ENCODE measurements around the gene HCRTR2. TPM values are rescaled to one million over a fixed set of nuclear protein-coding genes. Genes with fewer than 3 reads are reported as not detected.

HCRTR2 gene
- total and polyA plus RNA-seq, 7 donors: not detected

DNA sequence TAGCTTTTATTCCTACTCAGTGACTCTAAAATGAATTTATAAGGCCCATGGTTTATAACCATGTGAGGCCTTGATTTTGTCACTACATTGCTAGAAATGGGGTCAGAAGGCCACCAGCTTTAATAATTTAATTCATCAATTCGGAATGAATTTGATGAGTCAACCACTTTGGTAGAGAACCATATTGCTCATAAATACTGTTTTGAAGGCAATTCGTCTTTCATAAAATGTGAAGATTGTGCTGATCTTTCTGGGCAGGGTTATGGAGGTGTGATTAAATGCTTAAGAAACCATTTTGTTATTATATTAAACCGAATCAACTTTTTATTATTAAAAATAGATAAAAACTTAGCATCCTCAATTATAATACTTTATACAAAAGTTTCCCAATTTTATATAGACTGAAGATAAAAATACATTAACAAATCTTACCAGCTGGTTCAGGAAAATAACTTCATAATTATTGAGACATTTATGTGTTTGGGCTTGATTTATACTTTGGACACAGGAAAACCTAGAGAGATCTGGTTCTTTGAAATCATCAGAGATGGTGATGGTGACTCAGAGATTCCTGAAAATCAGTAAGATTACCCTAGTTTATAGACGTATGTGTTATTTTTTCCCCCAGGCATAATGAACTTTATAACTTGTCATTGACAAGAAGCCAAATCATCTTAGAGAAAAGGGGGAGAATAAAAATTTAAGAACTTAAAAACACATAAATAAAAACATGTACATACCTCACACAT is 10.6 kb downstream of the HCRTR2 start:
- intact Hi-C loops (cut with DNase I): no loop called here
- DNase-seq: no peak
- Histone ChIP-seq H3K36me3 (no peaks in the 10 kb centered on the region), H3K27me3 (no peaks in the 10 kb centered on the region), H3K9me3 (no peaks in the 10 kb centered on the region), H3K4me1 (no peaks in the 10 kb centered on the region), H3K27ac (no peak overlapping the region), H3K4me3 (no peak overlapping the region)
- 77 to 85% methylated on average over 4 of the region's 4 CpGs for WGBS, 2 donors
- no peak for TF ChIP-seq POLR2AphosphoS5 (IDR thresholded peaks at IDR 0.05)
- TF ChIP-seq, protein P1, sequence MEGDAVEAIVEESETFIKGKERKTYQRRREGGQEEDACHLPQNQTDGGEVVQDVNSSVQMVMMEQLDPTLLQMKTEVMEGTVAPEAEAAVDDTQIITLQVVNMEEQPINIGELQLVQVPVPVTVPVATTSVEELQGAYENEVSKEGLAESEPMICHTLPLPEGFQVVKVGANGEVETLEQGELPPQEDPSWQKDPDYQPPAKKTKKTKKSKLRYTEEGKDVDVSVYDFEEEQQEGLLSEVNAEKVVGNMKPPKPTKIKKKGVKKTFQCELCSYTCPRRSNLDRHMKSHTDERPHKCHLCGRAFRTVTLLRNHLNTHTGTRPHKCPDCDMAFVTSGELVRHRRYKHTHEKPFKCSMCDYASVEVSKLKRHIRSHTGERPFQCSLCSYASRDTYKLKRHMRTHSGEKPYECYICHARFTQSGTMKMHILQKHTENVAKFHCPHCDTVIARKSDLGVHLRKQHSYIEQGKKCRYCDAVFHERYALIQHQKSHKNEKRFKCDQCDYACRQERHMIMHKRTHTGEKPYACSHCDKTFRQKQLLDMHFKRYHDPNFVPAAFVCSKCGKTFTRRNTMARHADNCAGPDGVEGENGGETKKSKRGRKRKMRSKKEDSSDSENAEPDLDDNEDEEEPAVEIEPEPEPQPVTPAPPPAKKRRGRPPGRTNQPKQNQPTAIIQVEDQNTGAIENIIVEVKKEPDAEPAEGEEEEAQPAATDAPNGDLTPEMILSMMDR (IDR thresholded peaks at IDR 0.05): no peak
- TF ChIP-seq EP300 (IDR thresholded peaks at IDR 0.05): no peak
- TF ChIP-seq POLR2A (IDR thresholded peaks at IDR 0.05): no peak

DNA sequence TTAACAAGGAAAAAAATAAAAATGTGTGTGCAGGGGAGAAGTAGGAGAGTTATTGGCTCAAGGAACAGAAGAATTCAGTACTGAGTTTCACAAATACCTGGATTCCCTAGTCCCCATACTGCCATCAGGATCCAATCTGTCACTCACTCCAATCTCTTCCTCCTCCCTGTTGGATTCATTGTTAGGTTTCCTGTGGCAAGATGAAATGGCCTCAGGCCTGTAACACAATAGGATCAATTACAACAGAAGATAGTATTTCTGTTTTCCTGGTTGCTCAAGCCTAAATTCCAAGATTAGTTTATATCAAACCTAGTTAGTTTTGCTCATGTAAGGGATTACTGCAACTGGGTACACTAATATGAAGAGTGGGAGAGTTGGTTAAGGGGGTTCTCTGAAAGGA is 24.4 kb downstream of the HCRTR2 start:
- Histone ChIP-seq H3K4me3 (no peak overlapping the region), H3K9me3 (no peaks in the 10 kb centered on the region), H3K4me1 (no peaks in the 10 kb centered on the region), H3K27me3 (no peaks in the 10 kb centered on the region), H3K27ac (no peak overlapping the region), H3K36me3 (no peaks in the 10 kb centered on the region)
- intact Hi-C loops (cut with DNase I): no loop called here
- DNase-seq: no peak
- TF ChIP-seq EP300 (IDR thresholded peaks at IDR 0.05) (no peak), POLR2AphosphoS5 (IDR thresholded peaks at IDR 0.05) (no peak), POLR2A (IDR thresholded peaks at IDR 0.05) (no peak)
- TF ChIP-seq, protein P1 (IDR thresholded peaks at IDR 0.05): no peak

DNA sequence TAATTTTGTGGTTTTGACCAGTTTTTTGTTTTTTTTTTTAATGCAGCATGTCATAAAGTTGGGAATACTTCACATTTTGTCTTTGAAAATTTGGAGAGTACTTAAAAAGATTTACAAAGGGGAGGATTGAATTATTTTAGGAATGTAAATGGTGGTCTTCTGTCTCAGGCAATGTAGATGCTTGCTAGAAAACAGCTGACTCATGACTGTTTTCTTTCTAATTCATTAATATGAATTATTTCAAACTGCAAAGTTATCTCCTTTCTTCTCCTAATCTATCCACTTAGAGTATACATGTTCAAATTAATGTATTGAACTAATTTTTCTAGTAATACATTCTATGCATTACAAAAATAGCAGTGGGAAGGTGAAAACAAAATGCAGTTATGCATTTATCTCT is 24.9 kb downstream of the HCRTR2 start:
- Histone ChIP-seq H3K27me3 (no peaks in the 10 kb centered on the region), H3K9me3 (no peaks in the 10 kb centered on the region), H3K4me1 (no peaks in the 10 kb centered on the region), H3K4me3 (no peak overlapping the region), H3K36me3 (no peaks in the 10 kb centered on the region), H3K27ac (no peak overlapping the region)
- TF ChIP-seq, protein P1 (IDR thresholded peaks at IDR 0.05): no peak
- no peak for TF ChIP-seq EP300 (IDR thresholded peaks at IDR 0.05)
- TF ChIP-seq POLR2A (IDR thresholded peaks at IDR 0.05): no peak
- no peak for TF ChIP-seq POLR2AphosphoS5 (IDR thresholded peaks at IDR 0.05)
- intact Hi-C loops (cut with DNase I): no loop called here
- no peak for DNase-seq

DNA sequence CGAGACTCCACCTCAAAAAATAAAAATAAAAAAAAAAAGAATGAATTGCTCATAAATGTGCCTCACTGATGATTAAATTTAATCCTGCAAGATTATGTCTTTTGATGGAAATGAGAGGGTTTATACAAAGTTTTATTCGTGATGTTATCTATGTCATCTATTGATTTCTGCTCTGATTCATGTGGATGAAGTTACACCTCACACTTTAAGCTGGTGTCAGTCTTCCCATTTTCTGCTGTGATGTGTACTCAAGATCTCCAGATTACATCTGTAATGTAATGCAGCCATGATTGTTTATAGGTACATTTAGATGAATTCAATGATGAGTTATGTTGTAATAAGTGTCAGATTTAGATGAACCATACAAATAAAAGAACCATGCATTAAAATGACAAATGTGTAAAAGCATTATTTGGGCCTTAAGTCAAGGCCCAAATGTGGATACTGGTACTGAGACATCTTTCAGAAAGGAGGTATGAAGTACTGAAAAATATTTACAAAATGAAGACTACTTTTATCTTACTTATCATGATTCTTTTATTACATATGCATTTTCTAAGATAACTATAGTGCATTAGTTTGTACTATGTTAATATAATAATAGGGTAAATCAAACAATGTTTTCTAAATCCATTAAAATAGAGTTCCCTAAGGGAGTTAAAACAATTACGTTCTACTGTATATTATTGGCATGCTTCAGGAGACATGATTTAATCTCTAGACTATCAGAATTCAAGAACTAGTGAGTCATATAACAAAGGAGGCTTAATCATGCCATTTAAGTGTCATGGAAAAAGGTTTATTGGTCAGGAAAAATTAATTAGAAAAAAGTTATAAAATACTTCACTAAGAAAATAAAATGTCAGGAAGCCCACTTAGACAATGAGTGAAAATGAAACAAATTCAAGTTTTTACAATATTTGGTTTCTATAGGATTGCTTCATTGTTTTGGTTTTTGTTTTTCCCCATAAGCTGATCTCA is 34.5 kb downstream of the HCRTR2 start:
- no peaks in the 10 kb centered on the region for H3K27me3 ChIP-seq
- intact Hi-C loops (cut with DNase I): no loop called here
- TF ChIP-seq EP300 (IDR thresholded peaks at IDR 0.05) (no peak), POLR2AphosphoS5 (IDR thresholded peaks at IDR 0.05) (no peak), POLR2A (IDR thresholded peaks at IDR 0.05) (no peak)
- TF ChIP-seq, protein P1 (IDR thresholded peaks at IDR 0.05): no peak

More for the DNA sequence above, 34.5 kb downstream of the HCRTR2 start:
- Histone ChIP-seq H3K9me3 (no peaks in the 10 kb centered on the region), H3K27ac (no peak overlapping the region), H3K36me3 (no peaks in the 10 kb centered on the region), H3K4me3 (no peak overlapping the region), H3K4me1 (no peaks in the 10 kb centered on the region)
- no peak for DNase-seq
- WGBS, 2 donors: 76 to 84% methylated on average over 3 of the region's 3 CpGs
